ENCODE measurements around the gene KCNK1. TPM values are rescaled to one million over a fixed set of nuclear protein-coding genes. Genes with fewer than 3 reads are reported as not detected.

The KCNK1 gene
- total and polyA plus RNA-seq, 8 donors, result 4.3 to 16.3 (median 5.4) TPM

DNA sequence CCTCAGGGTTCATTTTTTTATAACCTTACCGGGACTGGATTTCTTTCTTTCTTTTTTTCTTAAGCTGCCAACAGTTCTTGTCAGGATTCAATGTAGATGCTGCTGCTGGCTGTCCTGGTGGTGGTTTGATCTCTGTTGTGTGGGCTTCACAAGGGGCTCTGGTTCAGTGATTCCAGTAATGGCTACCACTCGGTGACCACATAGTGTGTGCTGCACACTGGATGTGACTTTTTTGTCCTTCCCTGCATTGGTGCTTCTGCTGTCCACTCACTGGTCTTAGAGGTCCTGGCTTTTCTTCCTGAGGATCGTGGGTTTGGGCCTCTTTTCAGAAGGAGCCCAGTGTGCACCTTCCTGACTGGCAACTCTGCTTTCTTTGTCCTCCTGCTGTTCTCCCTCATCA, 18.5 kb downstream of the KCNK1 start:
- Histone ChIP-seq H3K27ac (no peak overlapping the region), H3K36me3 (no peaks in the 10 kb centered on the region), H3K27me3 (no peaks in the 10 kb centered on the region), H3K4me1 (no peaks in the 10 kb centered on the region), H3K9me3 (no peaks in the 10 kb centered on the region), H3K4me3 (no peak overlapping the region)
- TF ChIP-seq, protein P1, sequence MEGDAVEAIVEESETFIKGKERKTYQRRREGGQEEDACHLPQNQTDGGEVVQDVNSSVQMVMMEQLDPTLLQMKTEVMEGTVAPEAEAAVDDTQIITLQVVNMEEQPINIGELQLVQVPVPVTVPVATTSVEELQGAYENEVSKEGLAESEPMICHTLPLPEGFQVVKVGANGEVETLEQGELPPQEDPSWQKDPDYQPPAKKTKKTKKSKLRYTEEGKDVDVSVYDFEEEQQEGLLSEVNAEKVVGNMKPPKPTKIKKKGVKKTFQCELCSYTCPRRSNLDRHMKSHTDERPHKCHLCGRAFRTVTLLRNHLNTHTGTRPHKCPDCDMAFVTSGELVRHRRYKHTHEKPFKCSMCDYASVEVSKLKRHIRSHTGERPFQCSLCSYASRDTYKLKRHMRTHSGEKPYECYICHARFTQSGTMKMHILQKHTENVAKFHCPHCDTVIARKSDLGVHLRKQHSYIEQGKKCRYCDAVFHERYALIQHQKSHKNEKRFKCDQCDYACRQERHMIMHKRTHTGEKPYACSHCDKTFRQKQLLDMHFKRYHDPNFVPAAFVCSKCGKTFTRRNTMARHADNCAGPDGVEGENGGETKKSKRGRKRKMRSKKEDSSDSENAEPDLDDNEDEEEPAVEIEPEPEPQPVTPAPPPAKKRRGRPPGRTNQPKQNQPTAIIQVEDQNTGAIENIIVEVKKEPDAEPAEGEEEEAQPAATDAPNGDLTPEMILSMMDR (IDR thresholded peaks at IDR 0.05), result no peak
- no peak for DNase-seq
- ATAC-seq, result no peak
- intact Hi-C loops (cut with DNase I), result no loop called here

DNA sequence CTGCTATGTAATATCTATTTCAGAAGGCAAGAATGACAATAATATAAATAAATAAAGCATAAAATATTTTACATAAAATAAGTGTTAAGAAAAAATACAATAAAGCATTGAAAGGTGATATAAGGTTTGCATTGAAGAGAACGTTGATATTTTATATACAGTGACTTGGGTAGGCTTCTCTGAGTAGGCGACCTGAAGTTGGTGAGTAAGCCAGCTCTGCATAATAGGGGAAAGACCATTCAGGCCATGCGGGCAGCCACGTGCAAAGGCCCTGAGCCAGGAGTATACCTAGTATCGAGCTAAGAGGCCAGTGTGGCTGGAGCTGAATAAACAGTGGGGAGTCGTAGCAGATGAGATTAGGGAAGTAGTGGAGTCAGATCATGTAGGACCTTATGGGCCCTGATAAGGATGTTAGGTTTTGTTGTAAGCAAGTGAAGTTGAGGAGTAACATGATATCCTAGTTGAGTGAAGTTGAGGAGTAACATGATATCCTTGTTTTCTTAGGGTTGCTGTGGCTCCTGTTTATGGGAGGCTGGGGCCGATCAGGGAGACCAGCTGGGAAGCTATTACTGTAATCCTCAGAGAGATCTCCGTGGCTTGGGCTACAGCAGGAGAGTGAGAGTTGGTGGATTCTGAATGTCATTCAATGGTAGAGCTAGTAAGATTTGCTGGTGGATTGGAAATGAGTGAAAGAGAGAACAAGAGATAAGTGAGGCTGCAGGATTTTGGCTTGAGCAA, 22.0 kb downstream of the KCNK1 start:
- Histone ChIP-seq H3K27me3 (no peaks in the 10 kb centered on the region), H3K36me3 (no peaks in the 10 kb centered on the region), H3K27ac (no peak overlapping the region), H3K4me1 (no peaks in the 10 kb centered on the region), H3K4me3 (no peak overlapping the region), H3K9me3 (no peaks in the 10 kb centered on the region)
- ATAC-seq (peak; percentile 15), DNase-seq (no peak)
- intact Hi-C loops (cut with DNase I), result no loop called here
- TF ChIP-seq, protein P1 (IDR thresholded peaks at IDR 0.05), result no peak

DNA sequence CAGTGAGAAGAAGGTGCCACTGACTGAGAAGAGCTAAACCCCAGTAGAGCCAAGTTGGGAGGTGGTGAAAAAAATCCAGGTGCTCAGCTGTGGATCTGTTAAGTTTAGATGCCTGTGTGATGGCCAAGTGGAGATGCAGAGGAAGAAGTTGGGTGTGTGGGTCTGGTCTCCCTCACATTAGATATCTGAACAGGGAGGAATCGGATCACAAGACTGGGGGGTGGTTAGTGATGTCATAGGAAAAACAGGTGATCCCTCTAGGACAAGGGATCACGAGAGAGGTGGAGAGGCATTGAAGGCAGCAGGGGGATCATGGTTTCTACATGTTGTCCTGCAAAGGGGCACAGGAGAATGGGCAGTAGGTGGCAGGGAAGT, 22.6 kb downstream of the KCNK1 start:
- DNase-seq (no peak), ATAC-seq (no peak)
- TF ChIP-seq, protein P1 (IDR thresholded peaks at IDR 0.05), result no peak
- no peaks in the 10 kb centered on the region for H3K36me3 ChIP-seq
- no peak overlapping the region for H3K27ac ChIP-seq
- no peaks in the 10 kb centered on the region for H3K4me1 ChIP-seq
- intact Hi-C loops (cut with DNase I), result no loop called here
- no peak overlapping the region for H3K4me3 ChIP-seq
- H3K9me3 ChIP-seq, result no peaks in the 10 kb centered on the region
- no peaks in the 10 kb centered on the region for H3K27me3 ChIP-seq

DNA sequence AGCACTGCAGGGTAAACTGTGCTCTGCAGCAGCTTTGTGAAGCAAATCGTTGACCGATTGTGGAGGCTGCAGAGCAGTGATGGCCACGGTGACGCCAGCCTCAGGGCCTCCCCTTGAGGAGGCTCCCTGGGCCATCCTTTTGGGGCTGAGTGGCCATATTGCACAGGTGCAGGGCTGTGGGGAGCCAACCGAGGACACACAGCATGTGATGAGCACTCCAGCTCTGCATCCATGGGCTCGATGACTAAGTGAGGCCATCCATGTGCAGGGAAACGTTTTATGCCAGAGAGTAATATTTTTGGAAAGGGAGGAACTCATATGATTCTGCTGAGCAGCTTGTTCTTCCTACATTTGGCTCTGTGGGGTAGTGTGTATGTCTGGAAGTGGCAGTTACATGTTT, 24.6 kb downstream of the KCNK1 start:
- Histone ChIP-seq H3K4me3 (no peak overlapping the region), H3K9me3 (no peaks in the 10 kb centered on the region), H3K27me3 (no peaks in the 10 kb centered on the region), H3K36me3 (no peaks in the 10 kb centered on the region), H3K27ac (no peak overlapping the region), H3K4me1 (no peaks in the 10 kb centered on the region)
- intact Hi-C loops (cut with DNase I), result no loop called here
- DNase-seq (no peak), ATAC-seq (no peak)
- TF ChIP-seq, protein P1 (IDR thresholded peaks at IDR 0.05), result no peak

DNA sequence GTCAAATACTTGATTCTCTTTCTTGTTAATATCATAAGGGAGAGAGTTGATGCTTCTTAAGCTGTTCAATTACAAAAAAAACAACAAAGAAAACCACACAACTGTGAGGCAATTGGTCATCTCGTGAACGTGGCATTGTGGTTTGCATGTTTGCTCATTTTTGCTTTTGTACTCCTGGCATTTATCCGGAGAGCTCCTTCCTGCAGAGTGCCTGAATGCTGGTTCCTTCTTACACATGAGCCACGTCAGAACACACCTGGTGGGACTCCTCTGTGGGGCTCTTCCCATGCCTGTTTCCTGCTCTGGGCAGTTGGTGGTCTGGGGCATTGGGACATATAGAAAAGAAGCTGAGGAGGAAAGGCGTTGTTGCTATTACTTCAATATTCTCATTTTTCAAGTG, 25.7 kb downstream of the KCNK1 start:
- DNase-seq (no peak), ATAC-seq (no peak)
- TF ChIP-seq, protein P1 (IDR thresholded peaks at IDR 0.05), result no peak
- no peak overlapping the region for H3K4me3 ChIP-seq
- H3K27me3 ChIP-seq, result no peaks in the 10 kb centered on the region
- no peaks in the 10 kb centered on the region for H3K36me3 ChIP-seq
- no peaks in the 10 kb centered on the region for H3K9me3 ChIP-seq
- no peak overlapping the region for H3K27ac ChIP-seq
- intact Hi-C loops (cut with DNase I), result no loop called here
- H3K4me1 ChIP-seq, result no peaks in the 10 kb centered on the region
